Upper lobe of left lung (tissue), 4 donors: ENCODE data around the gene INTS14.

ENCODE experiments used
- CTCF ChIP-seq, 6 experiments: fragments of 450-650 bp in 4 of 6; fragments of 200-600 bp in 2 of 6; sonication (generic) in 2 of 6; IDR thresholded peaks; one replicate each; pipeline ENCODE4 v1.5.1; 2016 to 2019; ENCODE audit warnings: antibody characterized with exemption in 6 of 6
- EP300 ChIP-seq, 4 donors: sonication (generic); formaldehyde crosslinking; IDR thresholded peaks; one replicate each; pipeline ENCODE4 v1.5.1; 2017; ENCODE audit warnings: antibody characterized with exemption in 4 of 4, control low read depth in 2 of 4
- POLR2A ChIP-seq, 4 donors: fragments of 450-650 bp; IDR thresholded peaks; one replicate each; pipeline ENCODE4 v1.5.1; 2016 to 2017; ENCODE audit warnings: antibody characterized with exemption in 4 of 4, mild to moderate bottlenecking in 2 of 4
- POLR2AphosphoS5 ChIP-seq, 2 donors: sonication (generic); formaldehyde crosslinking; IDR thresholded peaks; one replicate each; pipeline ENCODE4 v1.5.1; 2017; ENCODE audit warnings: antibody characterized with exemption in 2 of 2

- TF ChIP-seq CTCF (IDR thresholded peaks at IDR 0.05) (no peak), POLR2AphosphoS5 (IDR thresholded peaks at IDR 0.05) (no peak), POLR2A (IDR thresholded peaks at IDR 0.05) (no peak), EP300 (IDR thresholded peaks at IDR 0.05) (no peak)
Measured at GRCh38 chr15:65559941-65560340, 51.0 kb downstream of the INTS14 start.
